Measurements from ENCODE around the gene DIDO1. TPM values are rescaled to one million over a fixed set of nuclear protein-coding genes. Genes with fewer than 3 reads are reported as not detected.

DIDO1 gene
- total and polyA plus RNA-seq, 2 of the 13 experiments (the other 11 are each of a cell fraction or from before 2014, with no cell fraction given) = 75.0 to 75.1 TPM

DNA sequence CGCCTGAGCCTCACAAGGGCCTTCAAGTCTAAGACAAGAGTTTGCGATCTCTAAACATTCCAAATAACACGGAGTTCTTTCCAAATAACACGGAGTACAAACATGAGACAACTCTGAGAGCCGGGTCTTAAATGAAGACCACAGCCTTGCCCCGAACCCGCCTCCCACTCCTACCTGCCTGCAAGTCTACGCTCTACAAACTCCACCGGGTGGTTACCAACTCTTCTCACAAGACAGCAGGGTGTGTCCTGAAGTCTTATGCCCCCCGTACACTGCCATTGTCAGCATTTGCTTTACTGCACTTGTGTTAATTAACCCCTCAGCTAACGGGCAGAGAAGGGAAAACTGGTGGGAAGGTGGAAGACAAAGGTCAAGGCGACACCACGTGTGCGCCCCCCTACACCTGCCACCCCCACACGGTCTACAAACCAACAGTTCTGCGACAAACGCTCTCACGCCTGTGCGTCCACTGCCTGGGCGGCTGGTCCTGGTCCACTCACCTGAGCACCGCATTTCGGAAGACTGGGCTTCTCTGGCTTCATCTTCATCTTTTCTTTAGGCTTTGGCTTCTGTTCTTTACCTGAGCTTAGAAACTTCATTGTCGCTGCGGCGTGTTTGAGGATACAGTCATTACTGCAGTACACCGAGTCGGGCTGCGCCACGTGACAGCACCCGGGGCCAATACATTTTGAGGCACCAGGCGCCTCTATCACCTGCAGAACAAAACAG is 19.5 kb downstream of the DIDO1 start:
- no peaks in the 10 kb centered on the region for H3K4me1 ChIP-seq (ENCODE audit: insufficient read depth, low read length)
- no peak for FAIRE-seq
- H4K20me1 ChIP-seq (ENCODE audit: insufficient read depth, low read length) = peaks cover 37% of the 10 kb centered on the region
- in situ Hi-C loops (cut with HindIII; ENCODE audit: extremely low pct_ligation_motif_present, low pct_unique_long_range_greater_than_20kb) = no loop called here
- intact Hi-C loops (cut with micrococcal nuclease; ENCODE audit: unreplicated experiment) = no loop called here
- no peak overlapping the region for H3K27ac ChIP-seq (ENCODE audit: extremely low read length, insufficient read depth, low read length)
- ChIA-PET POLR2A (interaction anchor here (1.1 kb wide), 1 partner anchor 32 kb away, joined by 3 read pairs; no protein-coding TSS in a partner anchor), CTCF (ENCODE audit: low intra/inter-chr PET ratio, low total read pairs) (interaction anchor here (1.3 to 2.0 kb wide), 3 partner anchors 12 to 102 kb away, joined by 6 to 13 read pairs (median 11); no protein-coding TSS in a partner anchor)
- no peak overlapping the region for H3K4me2 ChIP-seq (ENCODE audit: low read depth, low read length)
- no peak overlapping the region for H3K9ac ChIP-seq (ENCODE audit: insufficient read depth, low read depth, low read length)
- H3K4me3 ChIP-seq (replicated peaks in 1 of 3; ENCODE audit: insufficient read depth in 1 of 3, low read depth in 2 of 3, low read length in 3 of 3) = no peak overlapping the region
- no peak overlapping the region for H2AFZ ChIP-seq (ENCODE audit: low read length)
- DNase-seq (ENCODE audit: low spot score) = no peak
- H3K36me3 ChIP-seq (replicated peaks in 1 of 2; ENCODE audit: control insufficient read depth in 1 of 2, insufficient read depth in 2 of 2, low read length in 2 of 2) = peaks cover 70 to 98% of the 10 kb centered on the region in 2 experiments
- peaks cover 48% of the 10 kb centered on the region for H3K79me2 ChIP-seq (ENCODE audit: insufficient read depth, low read length)
- WGBS (ENCODE audit: low lambda C conversion rate) = 98% methylated on average over 31 of the region's 31 CpGs
- ATAC-seq = no peak
- no peaks in the 10 kb centered on the region for H3K9me3 ChIP-seq (ENCODE audit: low read length)
- H3K27me3 ChIP-seq (ENCODE audit: control insufficient read depth in 1 of 2, insufficient read depth in 2 of 2, low read length in 2 of 2) = no peaks in the 10 kb centered on the region
- no TSS peak for BruUV-seq (replicated peaks)
- TF ChIP-seq POLR2AphosphoS5 (IDR thresholded peaks at IDR 0.05; ENCODE audit: low read depth, low read length) (0 out of 2 replicates have a peak, but pooled peaks have one; percentile 9), JARID2 (CRISPR knock-in tag; IDR thresholded peaks at IDR 0.05; ENCODE audit: insufficient replicate concordance) (no peak), RFX5 (IDR thresholded peaks at IDR 0.05; ENCODE audit: low read depth, low read length) (no peak), AGO2 (optimal IDR thresholded peaks at IDR 0.05; ENCODE audit: low read depth, low read length) (peak; percentile 46), ARHGAP35 (CRISPR knock-in tag; IDR thresholded peaks at IDR 0.05; ENCODE audit: borderline replicate concordance) (0 out of 2 replicates have a peak, but pooled peaks have one; percentile 53)
- TF ChIP-seq, protein P1, sequence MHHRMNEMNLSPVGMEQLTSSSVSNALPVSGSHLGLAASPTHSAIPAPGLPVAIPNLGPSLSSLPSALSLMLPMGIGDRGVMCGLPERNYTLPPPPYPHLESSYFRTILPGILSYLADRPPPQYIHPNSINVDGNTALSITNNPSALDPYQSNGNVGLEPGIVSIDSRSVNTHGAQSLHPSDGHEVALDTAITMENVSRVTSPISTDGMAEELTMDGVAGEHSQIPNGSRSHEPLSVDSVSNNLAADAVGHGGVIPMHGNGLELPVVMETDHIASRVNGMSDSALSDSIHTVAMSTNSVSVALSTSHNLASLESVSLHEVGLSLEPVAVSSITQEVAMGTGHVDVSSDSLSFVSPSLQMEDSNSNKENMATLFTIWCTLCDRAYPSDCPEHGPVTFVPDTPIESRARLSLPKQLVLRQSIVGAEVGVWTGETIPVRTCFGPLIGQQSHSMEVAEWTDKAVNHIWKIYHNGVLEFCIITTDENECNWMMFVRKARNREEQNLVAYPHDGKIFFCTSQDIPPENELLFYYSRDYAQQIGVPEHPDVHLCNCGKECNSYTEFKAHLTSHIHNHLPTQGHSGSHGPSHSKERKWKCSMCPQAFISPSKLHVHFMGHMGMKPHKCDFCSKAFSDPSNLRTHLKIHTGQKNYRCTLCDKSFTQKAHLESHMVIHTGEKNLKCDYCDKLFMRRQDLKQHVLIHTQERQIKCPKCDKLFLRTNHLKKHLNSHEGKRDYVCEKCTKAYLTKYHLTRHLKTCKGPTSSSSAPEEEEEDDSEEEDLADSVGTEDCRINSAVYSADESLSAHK (CRISPR knock-in tag; IDR thresholded peaks at IDR 0.05; ENCODE audit: borderline replicate concordance) = no peak
- TF ChIP-seq, protein P2, sequence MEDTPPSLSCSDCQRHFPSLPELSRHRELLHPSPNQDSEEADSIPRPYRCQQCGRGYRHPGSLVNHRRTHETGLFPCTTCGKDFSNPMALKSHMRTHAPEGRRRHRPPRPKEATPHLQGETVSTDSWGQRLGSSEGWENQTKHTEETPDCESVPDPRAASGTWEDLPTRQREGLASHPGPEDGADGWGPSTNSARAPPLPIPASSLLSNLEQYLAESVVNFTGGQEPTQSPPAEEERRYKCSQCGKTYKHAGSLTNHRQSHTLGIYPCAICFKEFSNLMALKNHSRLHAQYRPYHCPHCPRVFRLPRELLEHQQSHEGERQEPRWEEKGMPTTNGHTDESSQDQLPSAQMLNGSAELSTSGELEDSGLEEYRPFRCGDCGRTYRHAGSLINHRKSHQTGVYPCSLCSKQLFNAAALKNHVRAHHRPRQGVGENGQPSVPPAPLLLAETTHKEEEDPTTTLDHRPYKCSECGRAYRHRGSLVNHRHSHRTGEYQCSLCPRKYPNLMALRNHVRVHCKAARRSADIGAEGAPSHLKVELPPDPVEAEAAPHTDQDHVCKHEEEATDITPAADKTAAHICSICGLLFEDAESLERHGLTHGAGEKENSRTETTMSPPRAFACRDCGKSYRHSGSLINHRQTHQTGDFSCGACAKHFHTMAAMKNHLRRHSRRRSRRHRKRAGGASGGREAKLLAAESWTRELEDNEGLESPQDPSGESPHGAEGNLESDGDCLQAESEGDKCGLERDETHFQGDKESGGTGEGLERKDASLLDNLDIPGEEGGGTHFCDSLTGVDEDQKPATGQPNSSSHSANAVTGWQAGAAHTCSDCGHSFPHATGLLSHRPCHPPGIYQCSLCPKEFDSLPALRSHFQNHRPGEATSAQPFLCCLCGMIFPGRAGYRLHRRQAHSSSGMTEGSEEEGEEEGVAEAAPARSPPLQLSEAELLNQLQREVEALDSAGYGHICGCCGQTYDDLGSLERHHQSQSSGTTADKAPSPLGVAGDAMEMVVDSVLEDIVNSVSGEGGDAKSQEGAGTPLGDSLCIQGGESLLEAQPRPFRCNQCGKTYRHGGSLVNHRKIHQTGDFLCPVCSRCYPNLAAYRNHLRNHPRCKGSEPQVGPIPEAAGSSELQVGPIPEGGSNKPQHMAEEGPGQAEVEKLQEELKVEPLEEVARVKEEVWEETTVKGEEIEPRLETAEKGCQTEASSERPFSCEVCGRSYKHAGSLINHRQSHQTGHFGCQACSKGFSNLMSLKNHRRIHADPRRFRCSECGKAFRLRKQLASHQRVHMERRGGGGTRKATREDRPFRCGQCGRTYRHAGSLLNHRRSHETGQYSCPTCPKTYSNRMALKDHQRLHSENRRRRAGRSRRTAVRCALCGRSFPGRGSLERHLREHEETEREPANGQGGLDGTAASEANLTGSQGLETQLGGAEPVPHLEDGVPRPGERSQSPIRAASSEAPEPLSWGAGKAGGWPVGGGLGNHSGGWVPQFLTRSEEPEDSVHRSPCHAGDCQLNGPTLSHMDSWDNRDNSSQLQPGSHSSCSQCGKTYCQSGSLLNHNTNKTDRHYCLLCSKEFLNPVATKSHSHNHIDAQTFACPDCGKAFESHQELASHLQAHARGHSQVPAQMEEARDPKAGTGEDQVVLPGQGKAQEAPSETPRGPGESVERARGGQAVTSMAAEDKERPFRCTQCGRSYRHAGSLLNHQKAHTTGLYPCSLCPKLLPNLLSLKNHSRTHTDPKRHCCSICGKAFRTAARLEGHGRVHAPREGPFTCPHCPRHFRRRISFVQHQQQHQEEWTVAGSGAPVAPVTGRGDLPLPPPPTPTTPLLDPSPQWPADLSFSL (CRISPR knock-in tag; IDR thresholded peaks at IDR 0.05) = no peak
- TF ChIP-seq, protein P3, sequence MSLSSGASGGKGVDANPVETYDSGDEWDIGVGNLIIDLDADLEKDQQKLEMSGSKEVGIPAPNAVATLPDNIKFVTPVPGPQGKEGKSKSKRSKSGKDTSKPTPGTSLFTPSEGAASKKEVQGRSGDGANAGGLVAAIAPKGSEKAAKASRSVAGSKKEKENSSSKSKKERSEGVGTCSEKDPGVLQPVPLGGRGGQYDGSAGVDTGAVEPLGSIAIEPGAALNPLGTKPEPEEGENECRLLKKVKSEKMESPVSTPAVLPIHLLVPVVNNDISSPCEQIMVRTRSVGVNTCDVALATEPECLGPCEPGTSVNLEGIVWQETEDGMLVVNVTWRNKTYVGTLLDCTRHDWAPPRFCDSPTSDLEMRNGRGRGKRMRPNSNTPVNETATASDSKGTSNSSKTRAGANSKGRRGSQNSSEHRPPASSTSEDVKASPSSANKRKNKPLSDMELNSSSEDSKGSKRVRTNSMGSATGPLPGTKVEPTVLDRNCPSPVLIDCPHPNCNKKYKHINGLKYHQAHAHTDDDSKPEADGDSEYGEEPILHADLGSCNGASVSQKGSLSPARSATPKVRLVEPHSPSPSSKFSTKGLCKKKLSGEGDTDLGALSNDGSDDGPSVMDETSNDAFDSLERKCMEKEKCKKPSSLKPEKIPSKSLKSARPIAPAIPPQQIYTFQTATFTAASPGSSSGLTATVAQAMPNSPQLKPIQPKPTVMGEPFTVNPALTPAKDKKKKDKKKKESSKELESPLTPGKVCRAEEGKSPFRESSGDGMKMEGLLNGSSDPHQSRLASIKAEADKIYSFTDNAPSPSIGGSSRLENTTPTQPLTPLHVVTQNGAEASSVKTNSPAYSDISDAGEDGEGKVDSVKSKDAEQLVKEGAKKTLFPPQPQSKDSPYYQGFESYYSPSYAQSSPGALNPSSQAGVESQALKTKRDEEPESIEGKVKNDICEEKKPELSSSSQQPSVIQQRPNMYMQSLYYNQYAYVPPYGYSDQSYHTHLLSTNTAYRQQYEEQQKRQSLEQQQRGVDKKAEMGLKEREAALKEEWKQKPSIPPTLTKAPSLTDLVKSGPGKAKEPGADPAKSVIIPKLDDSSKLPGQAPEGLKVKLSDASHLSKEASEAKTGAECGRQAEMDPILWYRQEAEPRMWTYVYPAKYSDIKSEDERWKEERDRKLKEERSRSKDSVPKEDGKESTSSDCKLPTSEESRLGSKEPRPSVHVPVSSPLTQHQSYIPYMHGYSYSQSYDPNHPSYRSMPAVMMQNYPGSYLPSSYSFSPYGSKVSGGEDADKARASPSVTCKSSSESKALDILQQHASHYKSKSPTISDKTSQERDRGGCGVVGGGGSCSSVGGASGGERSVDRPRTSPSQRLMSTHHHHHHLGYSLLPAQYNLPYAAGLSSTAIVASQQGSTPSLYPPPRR (CRISPR knock-in tag; IDR thresholded peaks at IDR 0.05; ENCODE audit: borderline replicate concordance) = 0 out of 2 replicates have a peak, but pooled peaks have one; percentile 14

Measured in HepG2 (cell line).